Measurements from ENCODE around the gene CCT7. TPM values are rescaled to one million over a fixed set of nuclear protein-coding genes. Genes with fewer than 3 reads are reported as not detected.

The CCT7 gene
- total and polyA plus RNA-seq, 2 donors (not counting 1 experiment from before 2014, with no cell fraction given) = 94.4 to 160 TPM

DNA sequence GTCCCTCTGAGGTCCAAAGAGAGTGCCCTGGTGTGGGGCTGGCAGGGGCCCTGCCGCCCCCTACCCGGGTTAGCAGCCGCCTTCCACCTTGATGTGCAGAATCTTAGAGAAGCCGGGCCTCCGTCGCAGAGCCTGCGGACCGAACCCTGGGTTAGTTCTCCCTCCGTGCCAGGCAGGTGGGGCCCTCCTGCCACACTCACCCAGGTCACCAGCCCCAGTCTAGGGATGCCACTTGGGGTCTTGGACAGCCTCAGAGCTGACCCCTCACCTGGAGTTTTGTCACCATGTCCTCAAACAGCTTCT lies 24.8 kb downstream of the CCT7 start:
- CTCF ChIA-PET = no interaction called here
- H3K4me1 Mint-ChIP-seq = no peaks in the 10 kb centered on the region
- Histone ChIP-seq H3K36me3 (replicated peaks in 1 of 2; ENCODE audit: control extremely low read depth in 1 of 2, control insufficient read depth in 1 of 2, extremely low read depth in 1 of 2, insufficient read depth in 2 of 2, low read length in 1 of 2) (peaks cover 0 to 33% of the 10 kb centered on the region in 2 experiments), H3K9me3 (ENCODE audit: control extremely low read depth in 1 of 3, control insufficient read depth in 2 of 3, insufficient read depth in 1 of 3, low read length in 2 of 3) (no peaks in the 10 kb centered on the region), H3K4me1 (ENCODE audit: control insufficient read depth in 2 of 2, insufficient read depth in 2 of 2, low read length in 2 of 2) (no peaks in the 10 kb centered on the region), H3K4me3 (ENCODE audit: control extremely low read depth in 1 of 5, extremely low read depth in 1 of 5, insufficient read depth in 1 of 5, low read depth in 2 of 5, low read length in 4 of 5) (no peak overlapping the region), H3K4me2 (replicated peaks; ENCODE audit: low read depth, low read length, poor library complexity, severe bottlenecking) (no peak overlapping the region), H3K27me3 (replicated peaks in 1 of 4; ENCODE audit: control extremely low read depth in 1 of 4, control insufficient read depth in 3 of 4, insufficient read depth in 4 of 4, low read length in 3 of 4) (no peaks in the 10 kb centered on the region), H2AFZ (ENCODE audit: insufficient read depth, low read depth, low read length, poor library complexity, severe bottlenecking) (no peak overlapping the region), H3K9ac (ENCODE audit: low read length) (no peak overlapping the region), H3K27ac (ENCODE audit: low read length in 2 of 2) (no peak overlapping the region), H3K79me2 (ENCODE audit: control insufficient read depth, insufficient read depth, low read length) (no peaks in the 10 kb centered on the region), H4K20me1 (ENCODE audit: control insufficient read depth, insufficient read depth, low read length, poor library complexity, severe bottlenecking) (no peaks in the 10 kb centered on the region)
- ATAC-seq (ENCODE audit: low read depth) (no peak), DNase-seq (no peak)
- no peaks in the 10 kb centered on the region for H3K9me3 Mint-ChIP-seq (ENCODE audit: insufficient read depth)
- no peak overlapping the region for H3K27ac Mint-ChIP-seq
- WGBS (ENCODE audit: insufficient coverage) = 97% methylated on average over 9 of the region's 9 CpGs
- no peaks in the 10 kb centered on the region for H3K27me3 Mint-ChIP-seq
- POLR2A ChIA-PET = no interaction called here
- no peak for TF ChIP-seq EZH2 (IDR thresholded peaks at IDR 0.05; ENCODE audit: borderline replicate concordance, insufficient read depth, low read depth, low read length, poor library complexity, severe bottlenecking)
- TF ChIP-seq, protein P1, sequence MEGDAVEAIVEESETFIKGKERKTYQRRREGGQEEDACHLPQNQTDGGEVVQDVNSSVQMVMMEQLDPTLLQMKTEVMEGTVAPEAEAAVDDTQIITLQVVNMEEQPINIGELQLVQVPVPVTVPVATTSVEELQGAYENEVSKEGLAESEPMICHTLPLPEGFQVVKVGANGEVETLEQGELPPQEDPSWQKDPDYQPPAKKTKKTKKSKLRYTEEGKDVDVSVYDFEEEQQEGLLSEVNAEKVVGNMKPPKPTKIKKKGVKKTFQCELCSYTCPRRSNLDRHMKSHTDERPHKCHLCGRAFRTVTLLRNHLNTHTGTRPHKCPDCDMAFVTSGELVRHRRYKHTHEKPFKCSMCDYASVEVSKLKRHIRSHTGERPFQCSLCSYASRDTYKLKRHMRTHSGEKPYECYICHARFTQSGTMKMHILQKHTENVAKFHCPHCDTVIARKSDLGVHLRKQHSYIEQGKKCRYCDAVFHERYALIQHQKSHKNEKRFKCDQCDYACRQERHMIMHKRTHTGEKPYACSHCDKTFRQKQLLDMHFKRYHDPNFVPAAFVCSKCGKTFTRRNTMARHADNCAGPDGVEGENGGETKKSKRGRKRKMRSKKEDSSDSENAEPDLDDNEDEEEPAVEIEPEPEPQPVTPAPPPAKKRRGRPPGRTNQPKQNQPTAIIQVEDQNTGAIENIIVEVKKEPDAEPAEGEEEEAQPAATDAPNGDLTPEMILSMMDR (IDR thresholded peaks at IDR 0.05) = no peak
- no peak overlapping the region for H3K4me3 Mint-ChIP-seq
- intact Hi-C loops (cut with micrococcal nuclease) = no loop called here

GRCh38 chr2:73259276-73259675 lies 25.2 kb downstream of the CCT7 start:
- H3K9ac ChIP-seq (ENCODE audit: low read length) = no peak overlapping the region
- H3K27me3 Mint-ChIP-seq = no peaks in the 10 kb centered on the region
- no peak overlapping the region for H3K4me3 Mint-ChIP-seq
- 94% methylated on average over 6 of the region's 8 CpGs for WGBS (ENCODE audit: insufficient coverage)
- no peak overlapping the region for H2AFZ ChIP-seq (ENCODE audit: insufficient read depth, low read depth, low read length, poor library complexity, severe bottlenecking)
- ATAC-seq (ENCODE audit: low read depth) (no peak), DNase-seq (no peak)
- H3K27ac Mint-ChIP-seq = no peak overlapping the region
- ChIA-PET POLR2A (no interaction called here), CTCF (no interaction called here)
- intact Hi-C loops (cut with micrococcal nuclease) = no loop called here
- peaks cover 0 to 30% of the 10 kb centered on the region in 2 experiments for H3K36me3 ChIP-seq (replicated peaks in 1 of 2; ENCODE audit: control extremely low read depth in 1 of 2, control insufficient read depth in 1 of 2, extremely low read depth in 1 of 2, insufficient read depth in 2 of 2, low read length in 1 of 2)
- H4K20me1 ChIP-seq (ENCODE audit: control insufficient read depth, insufficient read depth, low read length, poor library complexity, severe bottlenecking) = no peaks in the 10 kb centered on the region
- no peaks in the 10 kb centered on the region for H3K79me2 ChIP-seq (ENCODE audit: control insufficient read depth, insufficient read depth, low read length)
- no peaks in the 10 kb centered on the region for H3K4me1 ChIP-seq (ENCODE audit: control insufficient read depth in 2 of 2, insufficient read depth in 2 of 2, low read length in 2 of 2)
- H3K4me2 ChIP-seq (replicated peaks; ENCODE audit: low read depth, low read length, poor library complexity, severe bottlenecking) = no peak overlapping the region
- H3K9me3 ChIP-seq (ENCODE audit: control extremely low read depth in 1 of 3, control insufficient read depth in 2 of 3, insufficient read depth in 1 of 3, low read length in 2 of 3) = no peaks in the 10 kb centered on the region
- TF ChIP-seq, protein P1 (IDR thresholded peaks at IDR 0.05) = no peak
- TF ChIP-seq EZH2 (IDR thresholded peaks at IDR 0.05; ENCODE audit: borderline replicate concordance, insufficient read depth, low read depth, low read length, poor library complexity, severe bottlenecking) = no peak
- H3K27me3 ChIP-seq (replicated peaks in 1 of 4; ENCODE audit: control extremely low read depth in 1 of 4, control insufficient read depth in 3 of 4, insufficient read depth in 4 of 4, low read length in 3 of 4) = no peaks in the 10 kb centered on the region
- H3K9me3 Mint-ChIP-seq (ENCODE audit: insufficient read depth) = no peaks in the 10 kb centered on the region
- H3K4me3 ChIP-seq (ENCODE audit: control extremely low read depth in 1 of 5, extremely low read depth in 1 of 5, insufficient read depth in 1 of 5, low read depth in 2 of 5, low read length in 4 of 5) = no peak overlapping the region
- no peaks in the 10 kb centered on the region for H3K4me1 Mint-ChIP-seq
- no peak overlapping the region for H3K27ac ChIP-seq (ENCODE audit: low read length in 2 of 2)
